Kidney epithelial cell (primary cell): Measurements from ENCODE around the gene ASB6. TPM values are rescaled to one million over a fixed set of nuclear protein-coding genes. Genes with fewer than 3 reads are reported as not detected.

Experiments used
- DNase-seq: peaks from one replicate; pipeline ENCODE4 v3.0.0-alpha.2; 2010; ENCODE audit warnings: low read depth
- H3K27me3 ChIP-seq: 2 replicates; pipeline ENCODE4 v1.6.0; 2011; ENCODE audit warnings: low read length; ENCODE audit not compliant: control insufficient read depth, insufficient read depth
- H3K36me3 ChIP-seq: 2 replicates; pipeline ENCODE4 v1.5.1; 2011; ENCODE audit warnings: low read length; ENCODE audit not compliant: control insufficient read depth, insufficient read depth
- H3K4me3 ChIP-seq: 2 replicates; pipeline ENCODE4 v1.5.1; 2011; ENCODE audit warnings: low read depth, mild to moderate bottlenecking, control low read depth, low read length
- CTCF ChIP-seq: IDR thresholded peaks from 2 replicates; pipeline ENCODE4 v1.5.1; 2011; ENCODE audit warnings: mild to moderate bottlenecking, moderate library complexity, low read length, control low read depth, inconsistent platforms; ENCODE audit not compliant: insufficient read depth, poor library complexity, severe bottlenecking
- total RNA-seq: library from RNA; depleted of rRNA; stranded (reverse); fragments of >200 nt; gene quantifications from 2 replicates; pipeline ENCODE4 v1.2.3, GENCODE V29; 2015

The ASB6 gene
- total RNA-seq, 1 donor from 2014 or later, result 27.0 TPM

GRCh38 chr9:129635099-129636065 lies 6.6 kb downstream of the ASB6 start:
- no peaks in the 10 kb centered on the region for H3K36me3 ChIP-seq
- no peak for TF ChIP-seq CTCF

GRCh38 chr9:129633848-129634247 lies 8.1 kb downstream of the ASB6 start:
- Histone ChIP-seq H3K27me3 (no peaks in the 10 kb centered on the region), H3K36me3 (no peaks in the 10 kb centered on the region), H3K4me3 (no peak overlapping the region)
- no peak for DNase-seq
- no peak for TF ChIP-seq CTCF

More at GRCh38 chr9:129635099-129636065, 6.6 kb downstream of the ASB6 start:
- Histone ChIP-seq H3K4me3 (no peak overlapping the region), H3K27me3 (no peaks in the 10 kb centered on the region)
- no peak for DNase-seq

GRCh38 chr9:129633207-129633606 lies 8.7 kb downstream of the ASB6 start:
- no peaks in the 10 kb centered on the region for H3K27me3 ChIP-seq
- H3K36me3 ChIP-seq, result no peaks in the 10 kb centered on the region
- TF ChIP-seq CTCF, result no peak
- H3K4me3 ChIP-seq, result no peak overlapping the region
- no peak for DNase-seq

GRCh38 chr9:129632460-129632859 lies 9.5 kb downstream of the ASB6 start:
- H3K27me3 ChIP-seq, result no peaks in the 10 kb centered on the region
- no peak for TF ChIP-seq CTCF
- no peak overlapping the region for H3K4me3 ChIP-seq
- DNase-seq, result no peak
- H3K36me3 ChIP-seq, result no peaks in the 10 kb centered on the region

GRCh38 chr9:129631674-129632129 lies 10.2 kb downstream of the ASB6 start:
- Histone ChIP-seq H3K36me3 (no peaks in the 10 kb centered on the region), H3K27me3 (no peaks in the 10 kb centered on the region), H3K4me3 (no peak overlapping the region)
- no peak for DNase-seq
- no peak for TF ChIP-seq CTCF
